ENCODE data around the gene FAM20A. TPM values are rescaled to one million over a fixed set of nuclear protein-coding genes. Genes with fewer than 3 reads are reported as not detected.
A peak's percentile ranks its signal among the peaks of the same experiment; 100 is the strongest.

FAM20A gene
- total and polyA plus RNA-seq, 2 donors (not counting 1 experiment from before 2014, with no cell fraction given), result 0.96 to 14.9 TPM

- no peak overlapping the region for H3K27ac ChIP-seq (ENCODE audit: insufficient read depth, low read length)
- peaks cover 16% of the 10 kb centered on the region for H3K27me3 ChIP-seq (ENCODE audit: control insufficient read depth, insufficient read depth, low read length)
- no peaks in the 10 kb centered on the region for H3K79me2 ChIP-seq (ENCODE audit: control insufficient read depth, insufficient read depth, low read length)
- H3K9me3 ChIP-seq (ENCODE audit: control insufficient read depth, insufficient read depth, low read depth, low read length), result no peaks in the 10 kb centered on the region
- TF ChIP-seq EZH2 (IDR thresholded peaks at IDR 0.05; ENCODE audit: low read length, missing control alignments), result no peak
- no peak for TF ChIP-seq CTCF (conservative IDR thresholded peaks at IDR 0.05 in 1 of 2, IDR thresholded peaks at IDR 0.05 in 1 of 2; ENCODE audit: low read depth in 1 of 2, low read length in 2 of 2)
- no peak overlapping the region for H3K9ac ChIP-seq (ENCODE audit: insufficient read depth, low read length)
- H2AFZ ChIP-seq (ENCODE audit: low read length), result no peak overlapping the region
- H3K4me2 ChIP-seq (ENCODE audit: extremely low read depth, insufficient read depth, low read length), result no peak overlapping the region
- no peaks in the 10 kb centered on the region for H4K20me1 ChIP-seq (ENCODE audit: control insufficient read depth, extremely low read depth, insufficient read depth, low read length)
- no peak for DNase-seq (ENCODE audit: low read depth in 2 of 2)
- H3K4me3 ChIP-seq (replicated peaks in 1 of 4; ENCODE audit: control extremely low read depth in 1 of 4, insufficient read depth in 1 of 4, low read depth in 3 of 4, low read length in 4 of 4), result no peak overlapping the region
- no peaks in the 10 kb centered on the region for H3K4me1 ChIP-seq (ENCODE audit: control insufficient read depth, extremely low read depth, insufficient read depth, low read length)
- H3K36me3 ChIP-seq (ENCODE audit: control insufficient read depth, insufficient read depth, low read length), result no peaks in the 10 kb centered on the region
Measured at GRCh38 chr17:68603027-68603426, 1.9 kb upstream of the FAM20A start.

GRCh38 chr17:68602289-68602688 is 1.1 kb upstream of the FAM20A start:
- no peaks in the 10 kb centered on the region for H3K36me3 ChIP-seq (ENCODE audit: control insufficient read depth, insufficient read depth, low read length)
- no peak overlapping the region for H3K9ac ChIP-seq (ENCODE audit: insufficient read depth, low read length)
- DNase-seq (ENCODE audit: low read depth in 2 of 2), result no peak
- H3K4me3 ChIP-seq (replicated peaks in 1 of 4; ENCODE audit: control extremely low read depth in 1 of 4, insufficient read depth in 1 of 4, low read depth in 3 of 4, low read length in 4 of 4), result no peak overlapping the region
- no peak overlapping the region for H3K27ac ChIP-seq (ENCODE audit: insufficient read depth, low read length)
- no peaks in the 10 kb centered on the region for H3K4me1 ChIP-seq (ENCODE audit: control insufficient read depth, extremely low read depth, insufficient read depth, low read length)
- H2AFZ ChIP-seq (ENCODE audit: low read length), result no peak overlapping the region
- H3K27me3 ChIP-seq (ENCODE audit: control insufficient read depth, insufficient read depth, low read length), result peaks cover 16% of the 10 kb centered on the region
- no peak overlapping the region for H3K4me2 ChIP-seq (ENCODE audit: extremely low read depth, insufficient read depth, low read length)
- no peaks in the 10 kb centered on the region for H3K9me3 ChIP-seq (ENCODE audit: control insufficient read depth, insufficient read depth, low read depth, low read length)
- TF ChIP-seq EZH2 (IDR thresholded peaks at IDR 0.05; ENCODE audit: low read length, missing control alignments), result no peak
- no peak for TF ChIP-seq CTCF (conservative IDR thresholded peaks at IDR 0.05 in 1 of 2, IDR thresholded peaks at IDR 0.05 in 1 of 2; ENCODE audit: low read depth in 1 of 2, low read length in 2 of 2)
- no peaks in the 10 kb centered on the region for H3K79me2 ChIP-seq (ENCODE audit: control insufficient read depth, insufficient read depth, low read length)
- H4K20me1 ChIP-seq (ENCODE audit: control insufficient read depth, extremely low read depth, insufficient read depth, low read length), result no peaks in the 10 kb centered on the region

GRCh38 chr17:68601565-68602288 is 560 bp upstream of the FAM20A start:
- Histone ChIP-seq H3K27me3 (ENCODE audit: control insufficient read depth, insufficient read depth, low read length) (peaks cover 16% of the 10 kb centered on the region), H2AFZ (ENCODE audit: low read length) (no peak overlapping the region), H3K79me2 (ENCODE audit: control insufficient read depth, insufficient read depth, low read length) (no peaks in the 10 kb centered on the region), H3K27ac (ENCODE audit: insufficient read depth, low read length) (no peak overlapping the region), H3K4me2 (ENCODE audit: extremely low read depth, insufficient read depth, low read length) (no peak overlapping the region), H4K20me1 (ENCODE audit: control insufficient read depth, extremely low read depth, insufficient read depth, low read length) (no peaks in the 10 kb centered on the region), H3K4me3 (replicated peaks in 1 of 4; ENCODE audit: control extremely low read depth in 1 of 4, insufficient read depth in 1 of 4, low read depth in 3 of 4, low read length in 4 of 4) (peak overlapping the region in 1 of 4 experiments; percentile 65), H3K9me3 (ENCODE audit: control insufficient read depth, insufficient read depth, low read depth, low read length) (no peaks in the 10 kb centered on the region), H3K4me1 (ENCODE audit: control insufficient read depth, extremely low read depth, insufficient read depth, low read length) (no peaks in the 10 kb centered on the region), H3K9ac (ENCODE audit: insufficient read depth, low read length) (no peak overlapping the region), H3K36me3 (ENCODE audit: control insufficient read depth, insufficient read depth, low read length) (no peaks in the 10 kb centered on the region)
- TF ChIP-seq EZH2 (IDR thresholded peaks at IDR 0.05; ENCODE audit: low read length, missing control alignments) (no peak), CTCF (conservative IDR thresholded peaks at IDR 0.05 in 1 of 2, IDR thresholded peaks at IDR 0.05 in 1 of 2; ENCODE audit: low read depth in 1 of 2, low read length in 2 of 2) (no peak)
- DNase-seq (ENCODE audit: low read depth in 2 of 2), result no peak

Measured in fibroblast of lung (primary cell).